LHCN-M2 (cell line): Measurements from ENCODE around the gene GOLM1. TPM values are rescaled to one million over a fixed set of nuclear protein-coding genes. Genes with fewer than 3 reads are reported as not detected.
"Not testable (repeated sequence)": the region's sequence is repeated elsewhere in the genome, so short reads cannot be mapped to it uniquely, and the experiment has no call there.

ENCODE experiments used
- DNase-seq: peaks from one replicate; pipeline ENCODE4 v3.0.0-alpha.2; 2012; ENCODE audit warnings: low read depth
- polyA plus RNA-seq: library from polyadenylated mRNA; unstranded; fragments of >200 nt; gene quantifications from one replicate; pipeline ENCODE4 v1.2.1, GENCODE V29; 2012; ENCODE audit warnings: missing spikeins
- total RNA-seq: library from RNA; depleted of rRNA; stranded (reverse); fragments of >200 nt; gene quantifications from 2 replicates; pipeline ENCODE4 v1.2.3, GENCODE V29; 2014; rRNA removed

Gene GOLM1
- total RNA-seq = 39.0 and 48.5 TPM in 2 replicates
- 20.3 TPM for polyA plus RNA-seq

- peak; percentile 47 for DNase-seq
Observed at GRCh38 chr9:86098824-86099700, at the start of gene GOLM1. GOLM1 (minus strand) TSS chr9:86099558; CDS start chr9:86079320, 20,238 bp downstream.

- peak; percentile 17 for DNase-seq
Observed at GRCh38 chr9:86146671-86147070, 47.3 kb upstream of the GOLM1 start.

DNA sequence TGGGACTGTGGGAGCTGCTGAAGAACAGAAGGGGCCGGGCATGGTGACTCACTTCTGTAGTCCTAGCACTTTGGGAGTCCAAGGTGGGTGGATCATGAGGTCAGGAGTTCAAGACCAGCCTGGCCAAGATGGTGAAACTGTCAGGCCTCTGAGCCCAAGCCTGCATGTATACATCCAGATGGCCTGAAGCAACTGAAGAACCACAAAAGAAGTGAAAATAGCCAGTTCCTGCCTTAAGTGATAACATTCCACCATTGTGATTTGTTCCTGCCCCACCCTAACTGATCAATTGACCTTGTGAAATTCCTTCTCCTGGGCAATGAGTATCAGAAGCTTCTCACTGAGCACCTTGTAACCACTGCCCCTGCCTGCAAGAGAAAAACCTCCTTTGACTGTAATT is 46.6 kb upstream of the GOLM1 start:
- not testable (repeated sequence) for DNase-seq

- DNase-seq = no peak
Observed at GRCh38 chr9:86142973-86143372, 43.6 kb upstream of the GOLM1 start.

DNA sequence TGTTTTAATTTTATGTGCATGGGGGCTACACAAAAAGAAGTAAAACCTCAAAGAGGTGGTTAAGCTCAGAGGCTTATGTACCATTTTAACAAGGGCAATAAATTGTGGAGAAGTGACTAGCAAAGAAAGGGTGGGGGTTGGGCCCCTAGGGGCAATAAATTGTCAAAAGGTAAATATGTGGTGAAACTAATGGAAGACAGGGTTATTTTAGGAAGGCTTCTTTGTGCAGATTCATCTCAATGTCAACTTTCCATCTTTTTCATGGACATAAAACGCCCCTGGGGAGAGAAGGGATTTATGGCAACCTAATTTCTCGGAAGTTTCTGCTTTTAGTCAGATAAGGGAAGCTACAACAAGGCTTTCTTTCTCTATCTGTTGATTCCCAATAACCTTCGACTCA is 42.5 kb upstream of the GOLM1 start:
- DNase-seq = no peak

GRCh38 chr9:86135371-86135770 is 36.0 kb upstream of the GOLM1 start:
- DNase-seq = peak; percentile 19

DNA sequence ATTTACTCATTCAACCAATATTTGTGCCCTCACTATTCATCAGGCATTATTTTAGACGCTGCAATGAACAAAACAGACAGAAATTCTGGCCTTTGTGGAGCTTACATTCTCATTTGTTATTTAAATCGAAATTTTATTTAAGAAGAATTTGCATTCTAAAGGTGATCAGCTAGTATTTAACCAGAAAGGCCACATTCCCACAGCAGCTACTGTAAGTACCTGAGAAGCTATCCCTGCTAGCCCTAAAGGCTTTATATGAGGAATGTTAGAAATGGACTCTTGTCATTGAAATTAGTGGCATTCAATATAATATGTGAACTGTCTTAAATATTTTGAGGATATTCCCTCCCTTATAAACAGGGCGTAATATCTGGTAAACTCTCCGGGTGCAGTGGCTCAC is 35.0 kb upstream of the GOLM1 start:
- DNase-seq = no peak

GRCh38 chr9:86128235-86128822 is 29.0 kb upstream of the GOLM1 start:
- DNase-seq = no peak

GRCh38 chr9:86126998-86127972 is 27.9 kb upstream of the GOLM1 start:
- peak; percentile 88 for DNase-seq

GRCh38 chr9:86122311-86122710 is 23.0 kb upstream of the GOLM1 start:
- no peak for DNase-seq

GRCh38 chr9:86119457-86119856 is 20.1 kb upstream of the GOLM1 start:
- DNase-seq = no peak

DNA sequence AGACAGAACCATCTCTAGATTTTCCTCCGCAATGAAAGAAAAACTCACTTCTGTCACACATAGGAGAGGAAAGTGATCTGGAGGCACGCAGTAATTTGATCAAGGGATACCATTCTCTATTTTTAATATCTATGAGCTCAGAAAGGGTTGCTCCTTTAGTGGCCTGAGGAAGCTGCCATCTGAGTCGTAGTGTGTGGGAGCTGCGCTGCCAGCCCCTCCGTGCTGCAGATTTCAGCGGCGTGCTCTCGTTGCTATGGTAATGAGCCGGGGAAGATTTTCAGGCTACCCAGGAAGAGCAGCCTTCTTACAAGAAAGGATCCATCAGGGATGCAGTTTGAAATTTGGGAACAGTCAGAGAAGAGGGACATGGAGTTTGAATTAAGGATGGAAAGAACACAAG is 17.1 kb upstream of the GOLM1 start:
- no peak for DNase-seq

DNA sequence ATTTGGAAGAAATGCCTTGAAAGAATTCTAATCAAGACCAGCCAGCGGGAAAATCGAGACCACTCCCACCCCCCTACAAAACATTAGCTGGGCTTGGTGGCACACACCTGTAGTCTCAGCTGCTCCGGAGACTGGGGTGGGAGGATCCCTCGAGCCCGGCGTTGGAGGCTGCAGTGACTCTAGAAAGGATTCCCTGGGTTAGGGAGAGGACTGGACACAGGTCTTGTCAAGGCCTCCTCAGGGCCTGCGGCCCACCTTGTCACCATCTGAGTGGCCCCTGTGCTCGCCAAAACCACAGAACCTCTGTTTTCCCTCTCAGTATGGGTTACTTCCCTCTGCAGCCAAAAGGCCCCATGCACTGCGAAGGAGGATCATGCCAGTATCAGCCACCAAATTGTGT is 16.5 kb upstream of the GOLM1 start:
- DNase-seq = no peak

- no peak for DNase-seq
Observed at GRCh38 chr9:86112057-86112456, 12.7 kb upstream of the GOLM1 start.

DNA sequence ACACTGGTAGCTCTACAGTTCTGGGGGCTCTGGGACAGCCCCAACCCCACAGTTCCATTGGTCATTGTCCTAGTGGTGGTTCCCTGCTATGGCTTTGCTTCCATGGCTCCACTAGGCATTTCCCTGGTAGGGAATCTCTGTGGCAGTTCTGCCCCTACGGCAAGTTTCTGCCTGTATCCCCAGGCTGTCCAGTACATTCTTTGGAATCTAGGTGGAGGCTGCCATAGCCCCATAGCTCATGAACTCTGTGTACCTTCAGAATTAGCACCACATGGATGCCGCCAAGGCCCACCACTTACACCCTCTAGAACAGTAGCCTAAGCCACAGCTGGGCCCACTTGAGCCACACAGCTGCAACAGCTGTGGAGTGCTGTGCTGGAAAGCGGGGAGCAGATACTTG is 3.3 kb upstream of the GOLM1 start:
- no peak for DNase-seq

DNA sequence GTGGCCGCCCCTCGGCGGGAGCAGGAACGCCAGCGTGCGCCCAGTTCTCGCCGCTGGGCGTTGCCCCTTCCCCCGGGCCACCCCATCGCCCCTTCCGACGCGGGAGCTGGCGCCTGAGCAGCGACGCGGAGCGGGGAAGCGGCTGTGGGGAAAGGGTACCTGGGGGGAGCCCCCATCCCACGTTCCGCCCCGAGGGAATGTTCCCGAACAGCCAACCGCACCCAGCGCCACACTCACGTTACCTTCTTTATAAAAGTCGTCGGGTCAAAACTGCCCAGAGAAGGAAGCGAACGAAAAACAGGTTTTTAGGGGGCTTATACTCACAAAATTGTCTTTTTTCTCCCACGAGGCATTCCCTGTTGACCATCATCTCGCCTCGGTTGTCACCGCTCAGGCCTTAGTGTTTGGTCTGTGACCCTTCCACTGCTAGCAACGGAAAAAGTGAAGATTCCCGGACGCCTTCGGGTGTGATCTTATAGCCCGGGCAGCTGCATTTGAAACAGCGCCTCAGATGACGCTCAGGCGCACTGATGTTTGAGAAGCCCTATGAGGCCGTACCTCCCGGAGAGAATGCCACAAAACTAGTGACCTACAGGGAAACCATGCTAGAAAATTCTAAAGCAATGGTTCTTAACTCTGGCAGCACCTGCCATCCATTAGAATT is 475 bp upstream of the GOLM1 start:
- DNase-seq = peak; percentile 54

DNA sequence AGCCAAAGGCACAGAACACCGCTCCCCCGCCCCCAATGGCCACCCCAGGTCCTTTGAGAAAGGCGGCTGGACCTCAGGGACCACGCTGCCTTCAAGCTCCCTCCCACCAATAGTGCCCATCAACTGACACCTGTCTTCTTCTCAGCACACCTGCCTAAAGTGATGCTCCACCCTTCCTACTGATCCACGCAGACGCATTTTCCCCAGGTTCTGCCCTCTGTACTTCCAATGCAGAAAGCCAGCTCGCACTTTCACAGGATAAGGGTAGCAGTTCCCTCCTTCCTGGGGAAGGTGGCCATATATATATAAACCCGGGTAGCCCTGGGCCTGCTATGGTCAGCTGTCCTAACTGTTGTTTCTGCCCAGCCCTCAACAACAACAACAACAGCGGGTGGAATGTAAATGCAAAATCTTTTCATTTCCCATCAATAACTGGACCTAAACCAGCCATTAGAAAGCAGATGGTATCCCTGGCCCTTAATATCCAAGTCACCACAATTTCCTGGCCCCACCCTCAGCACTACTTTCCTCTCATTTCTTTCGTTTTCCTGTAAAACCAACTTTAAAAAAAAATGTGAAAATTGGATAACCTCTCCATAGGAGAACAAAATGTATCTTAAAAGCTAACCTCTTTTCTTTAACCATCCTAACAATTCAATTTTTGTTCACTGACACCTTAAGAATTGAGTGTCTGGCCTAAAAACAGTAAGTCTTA is 1.7 kb downstream of the GOLM1 start:
- no peak for DNase-seq

DNA sequence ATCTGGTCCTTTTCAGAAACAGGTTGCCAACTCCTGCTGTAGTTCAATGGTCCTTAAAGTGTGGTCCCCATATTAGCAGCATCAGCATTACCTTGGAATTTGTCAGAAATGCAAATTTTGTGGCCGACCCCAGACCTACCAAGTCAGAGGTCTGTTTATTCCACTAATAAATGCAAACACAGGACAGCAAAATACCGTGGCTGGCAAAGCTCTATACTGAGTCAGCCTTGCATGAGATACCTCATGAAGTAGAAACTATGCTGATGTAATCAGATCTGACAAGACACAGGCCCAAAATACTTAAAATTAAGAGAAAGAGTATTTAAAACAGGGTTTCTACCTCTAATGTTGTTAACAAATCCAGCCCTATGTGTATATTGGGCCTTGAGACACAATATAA is 3.0 kb downstream of the GOLM1 start:
- DNase-seq = peak; percentile 5

DNA sequence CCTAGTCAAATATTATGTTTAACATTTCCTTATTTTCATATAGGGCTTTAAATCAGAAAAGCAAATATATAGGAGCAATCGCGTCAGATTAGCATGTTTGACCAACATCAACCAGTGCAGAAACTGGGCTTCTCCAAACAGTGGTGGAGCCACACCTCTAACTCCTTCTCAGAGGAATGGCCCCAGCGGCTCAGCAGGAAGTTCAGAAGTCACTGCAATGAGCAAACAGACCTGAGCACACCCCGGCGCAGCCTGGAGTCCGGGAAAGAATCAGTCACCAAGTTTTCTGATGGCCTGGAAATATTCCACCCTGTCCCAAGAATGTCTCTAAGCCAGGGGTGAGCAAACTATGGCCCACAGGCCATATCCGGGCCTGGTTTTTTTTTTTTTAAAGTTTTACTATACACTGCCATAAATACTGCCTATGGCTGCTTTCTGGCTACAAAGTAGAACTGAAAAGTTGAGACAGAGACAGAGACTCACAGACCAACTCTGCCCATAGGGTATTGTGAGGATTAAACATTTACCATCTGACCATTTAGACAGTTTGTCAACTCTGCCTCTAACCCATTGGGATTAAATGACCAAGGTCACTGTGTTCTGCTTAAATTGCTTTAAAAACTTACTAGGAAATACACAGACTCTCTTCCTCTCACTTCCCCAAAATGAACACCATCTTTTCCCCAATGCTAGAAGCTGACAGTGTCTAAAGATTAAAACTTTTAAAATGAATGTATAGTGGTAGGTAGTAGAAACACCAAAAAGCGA is 5.4 kb downstream of the GOLM1 start:
- DNase-seq = no peak

- no peak for DNase-seq
Observed at GRCh38 chr9:86091477-86091876, 7.9 kb downstream of the GOLM1 start.
